LHCN-M2 (cell line): ENCODE results near the gene DNAI1. TPM values are rescaled to one million over a fixed set of nuclear protein-coding genes. Genes with fewer than 3 reads are reported as not detected.

Experiments used
- DNase-seq: peaks from one replicate; pipeline ENCODE4 v3.0.0-alpha.2; 2012; ENCODE audit warnings: low read depth
- total RNA-seq: library from RNA; depleted of rRNA; stranded (reverse); fragments of >200 nt; gene quantifications from 2 replicates; pipeline ENCODE4 v1.2.3, GENCODE V29; 2014

DNAI1 gene
- total RNA-seq, 1 experiment from 2014 or later = not detected

DNA sequence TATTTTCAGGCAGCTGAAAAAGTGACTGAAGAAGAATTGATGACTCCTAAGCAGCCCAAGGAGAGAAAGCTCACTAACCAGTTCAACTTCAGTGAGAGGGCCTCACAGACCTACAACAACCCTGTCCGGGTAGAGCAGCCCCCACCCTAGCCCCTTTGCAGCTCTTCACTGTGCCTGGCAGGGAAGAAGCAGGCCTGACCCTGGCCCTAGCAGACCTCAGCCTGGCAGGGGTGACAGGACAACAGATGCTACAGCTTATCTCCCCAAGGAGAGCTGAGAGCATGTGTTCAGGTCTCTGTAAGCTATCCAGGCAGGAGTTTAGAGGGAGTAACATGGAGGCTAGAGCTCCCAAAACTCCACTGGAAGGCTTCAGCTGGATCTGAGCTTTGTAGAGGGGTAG lies 31.8 kb downstream of the DNAI1 start:
- no peak for DNase-seq

DNA sequence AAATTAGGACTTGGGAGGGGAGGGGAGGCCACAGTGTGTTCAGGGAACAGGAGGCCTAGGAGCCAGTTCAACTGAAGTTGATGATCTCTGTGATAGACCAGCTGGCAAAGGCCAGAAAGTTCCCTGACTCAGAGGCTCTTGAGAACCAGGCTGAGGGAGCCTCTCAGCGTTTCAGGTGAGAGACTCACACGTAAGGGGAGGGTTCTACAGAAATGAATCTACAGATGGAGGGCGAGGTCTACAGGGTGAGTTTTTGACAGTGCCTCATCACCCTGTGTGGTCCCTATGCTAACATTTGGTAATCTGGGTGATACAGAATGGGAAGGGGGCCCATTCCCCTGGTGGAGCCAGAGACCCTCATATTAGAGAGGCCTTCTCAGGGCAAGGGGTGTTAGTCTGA lies 32.2 kb downstream of the DNAI1 start:
- no peak for DNase-seq

- DNase-seq = no peak
These were observed 33.0 kb downstream of the DNAI1 start for GRCh38 chr9:34491596-34491995.

GRCh38 chr9:34492051-34492450 lies 33.4 kb downstream of the DNAI1 start:
- DNase-seq = no peak

DNA sequence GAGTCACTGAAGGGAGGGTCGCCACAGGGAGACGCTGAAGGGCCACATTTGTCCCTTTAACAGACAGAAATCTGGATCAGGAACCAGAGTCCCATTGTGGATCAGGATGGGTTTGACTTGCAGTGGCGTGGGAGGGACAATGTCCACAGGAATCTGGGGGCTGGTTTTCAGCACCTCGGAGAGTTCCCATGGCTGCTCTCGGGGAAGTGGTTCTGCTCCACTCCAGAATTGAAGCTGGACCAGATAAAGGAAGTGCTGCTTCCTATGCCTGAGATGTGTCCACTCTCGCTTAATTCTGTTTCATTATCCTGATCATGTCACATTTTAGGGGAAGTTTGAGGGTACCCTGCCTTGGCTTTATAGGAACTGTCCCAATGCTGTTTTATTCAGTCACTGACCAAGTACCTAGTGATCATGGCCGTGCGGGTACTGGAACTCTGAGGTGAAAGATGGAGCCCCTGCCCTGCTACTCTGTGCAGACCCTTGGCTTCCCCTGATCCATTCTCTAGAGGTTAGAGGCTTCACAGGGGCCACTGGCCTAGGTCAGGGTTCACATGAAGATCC lies 35.4 kb downstream of the DNAI1 start:
- peak; percentile 41 for DNase-seq

GRCh38 chr9:34496149-34496712 lies 37.6 kb downstream of the DNAI1 start:
- DNase-seq = peak; percentile 19

DNA sequence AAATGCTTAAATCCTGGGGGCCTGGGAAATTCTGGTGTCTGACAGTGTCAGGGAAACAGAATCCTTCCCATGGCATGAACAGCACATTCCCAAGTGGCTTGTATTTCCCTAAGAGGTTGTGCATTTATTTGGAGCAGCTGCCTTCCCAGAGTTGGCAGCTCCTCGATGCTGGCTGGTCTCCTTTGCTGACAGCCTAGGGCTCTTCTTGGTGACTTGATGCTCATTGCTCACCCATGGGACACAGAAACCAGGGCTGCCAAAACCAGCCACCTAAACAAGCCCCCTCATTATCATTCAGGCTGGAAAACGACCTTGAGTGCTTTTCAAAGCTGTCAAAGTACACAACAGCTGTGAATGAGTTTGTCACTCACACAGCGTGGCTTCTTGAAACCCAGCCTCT lies 39.9 kb downstream of the DNAI1 start:
- no peak for DNase-seq

DNA sequence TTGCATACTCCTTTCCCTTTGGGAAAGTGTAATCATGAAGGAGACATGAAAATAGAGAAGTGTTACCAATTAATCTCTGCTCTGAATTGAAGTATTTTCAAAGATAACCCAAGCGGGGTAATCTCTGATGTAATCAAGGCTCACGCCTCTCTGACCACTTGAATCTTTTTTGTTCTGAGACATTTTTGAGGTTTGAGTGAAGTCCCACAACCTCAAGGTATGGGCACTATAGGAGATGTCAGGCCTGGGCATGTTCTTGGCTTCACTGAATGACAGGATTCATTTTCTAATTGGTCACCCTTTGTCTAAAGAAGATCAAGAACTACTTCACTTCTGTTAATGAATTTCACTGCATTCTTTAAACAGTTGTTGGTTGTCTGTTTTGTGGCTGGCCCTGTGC lies 40.5 kb downstream of the DNAI1 start:
- DNase-seq = no peak

- peak; percentile 33 for DNase-seq
These were observed 42.1 kb downstream of the DNAI1 start for GRCh38 chr9:34500623-34501267.

GRCh38 chr9:34501372-34501771 lies 42.8 kb downstream of the DNAI1 start:
- DNase-seq = no peak

GRCh38 chr9:34501889-34502425 lies 43.4 kb downstream of the DNAI1 start:
- no peak for DNase-seq

- DNase-seq = no peak
These were observed 43.9 kb downstream of the DNAI1 start for GRCh38 chr9:34502471-34502870.

GRCh38 chr9:34502891-34503290 lies 44.3 kb downstream of the DNAI1 start:
- DNase-seq = no peak

GRCh38 chr9:34503406-34503805 lies 44.8 kb downstream of the DNAI1 start:
- no peak for DNase-seq

- DNase-seq = peak; percentile 24
These were observed 46.9 kb downstream of the DNAI1 start for GRCh38 chr9:34505370-34506120.

DNA sequence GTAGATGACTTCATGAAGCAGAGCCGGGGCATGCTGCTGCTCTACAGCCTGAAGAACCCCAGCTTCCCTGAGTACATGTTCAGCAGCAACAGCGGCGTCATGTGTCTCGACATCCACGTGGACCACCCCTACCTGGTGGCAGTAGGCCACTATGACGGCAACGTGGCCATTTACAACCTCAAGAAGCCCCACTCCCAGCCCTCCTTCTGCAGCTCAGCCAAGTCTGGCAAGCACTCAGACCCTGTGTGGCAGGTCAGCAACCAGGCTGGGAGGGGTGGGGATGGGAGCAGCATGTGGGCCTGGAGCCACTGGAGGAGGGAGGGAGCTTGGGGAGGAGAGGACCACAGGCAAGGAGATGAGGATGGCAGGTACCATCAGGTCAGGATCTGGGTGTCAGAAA lies 48.0 kb downstream of the DNAI1 start:
- DNase-seq = no peak

DNA sequence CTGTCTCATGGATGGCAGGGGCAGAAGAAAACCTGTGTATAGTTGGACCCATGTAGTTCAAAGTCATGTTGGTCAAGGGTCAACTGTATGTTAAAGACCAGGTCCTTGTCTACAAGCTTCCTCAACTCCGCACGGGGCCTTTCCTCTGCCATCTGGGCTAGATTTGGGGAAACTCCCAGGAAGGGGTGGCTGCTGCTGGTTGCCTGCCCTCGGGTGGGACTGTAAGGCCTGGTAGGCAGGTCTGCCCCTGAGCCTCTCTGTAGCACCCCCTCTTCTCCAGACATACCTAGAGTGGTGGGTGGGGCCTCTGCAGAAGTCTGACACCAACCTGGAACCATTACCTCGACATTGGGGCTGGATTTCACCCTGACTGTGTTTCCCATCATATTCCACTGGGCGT lies 49.0 kb downstream of the DNAI1 start:
- DNase-seq = no peak

DNA sequence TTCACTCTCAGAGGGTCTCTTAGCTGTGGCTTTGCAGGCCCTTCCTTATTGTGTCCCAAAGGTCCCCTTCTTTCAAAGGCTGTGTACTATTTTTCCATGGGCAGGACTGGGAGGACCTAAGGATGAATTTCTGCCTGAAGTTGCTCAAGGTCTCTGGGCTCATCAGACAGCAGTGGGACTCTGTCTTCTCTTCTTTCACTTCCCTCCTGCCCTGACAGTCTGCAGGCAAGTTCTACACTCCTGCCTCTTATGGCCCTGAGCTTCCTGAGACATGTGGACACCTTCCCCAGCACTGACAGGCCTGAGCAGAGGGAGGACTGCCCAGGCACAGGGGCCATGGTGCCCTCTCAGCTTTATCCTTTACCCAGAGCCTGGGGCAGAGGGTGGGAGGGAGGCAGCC lies 49.4 kb downstream of the DNAI1 start:
- DNase-seq = no peak

- no peak for DNase-seq
These were observed 49.9 kb downstream of the DNAI1 start for GRCh38 chr9:34508463-34508862.

- DNase-seq = no peak
These were observed 50.3 kb downstream of the DNAI1 start for GRCh38 chr9:34508951-34509350.

- DNase-seq = no peak
These were observed 52.2 kb downstream of the DNAI1 start for GRCh38 chr9:34510497-34511468.
